K562 (cell line): ENCODE data around the gene NTSR1. TPM values are rescaled to one million over a fixed set of nuclear protein-coding genes. Genes with fewer than 3 reads are reported as not detected.

ENCODE experiments used
- ATAC-seq: fragments of 200-7000 bp; cut with Tn5 transposase; 3 replicates; pipeline ENCODE4 v1.9.1; 2020; ENCODE audit warnings: moderate library complexity
- Bru-seq: library from RNA; stranded (reverse); fragments of 400-500 nt; gene quantifications from one replicate; lab custom pipeline; 2021; lab: Mats Ljungman, UMichigan
- BruChase-seq, 2 experiments: library from RNA; stranded (reverse); fragments of 400-500 nt; gene quantifications; one replicate each; lab custom pipeline; 2021; lab: Mats Ljungman, UMichigan
- BruUV-seq: library from RNA; stranded (reverse); fragments of 400-500 nt; replicated peaks from 2 replicates; lab custom pipeline; 2021; lab: Mats Ljungman, UMichigan
- CTCF ChIA-PET: fragments of 300-600 bp; formaldehyde crosslinking; extraction: SDS; loops from one replicate; lab custom pipeline; 2021; ENCODE audit warnings: low intra/inter-chr PET ratio; lab: Yijun Ruan, JAX
- POLR2A ChIA-PET: fragments of 300-600, 350-650 bp; sonication (Branson Sonifier 250); formaldehyde crosslinking; extraction: SDS; loops from one replicate; lab custom pipeline; 2021; ENCODE audit warnings: antibody characterized with exemption, inconsistent platforms; lab: Yijun Ruan, JAX
- DNase-seq, 4 experiments: peaks; one replicate each; pipeline versions ENCODE4 v3.0.0 to v3.0.0-alpha.2; 2011 to 2018; ENCODE audit warnings: low spot score in 3 of 4, mixed read lengths in 3 of 4; ENCODE audit errors: extremely low read depth in 1 of 4
- FAIRE-seq: peaks from 2 replicates; lab custom pipeline; 2011; peaks lifted over from hg19 to GRCh38; lab: Jason Lieb, UNC
- H2AFZ ChIP-seq: 2 replicates; pipeline ENCODE4 v1.6.0; 2011; ENCODE audit warnings: low read depth, low read length, control low read depth, inconsistent platforms
- H3K27ac ChIP-seq: fragments of 200-600 bp; 3 replicates; pipeline ENCODE4 v1.8.0; 2011; ENCODE audit warnings: low read depth, mild to moderate bottlenecking, control low read depth, inconsistent platforms, low read length, moderate library complexity, mixed read lengths; ENCODE audit errors: extremely low read depth
- H3K27me3 ChIP-seq, 2 experiments: fragments of 300-600 bp in 1 of 2; 2 replicates in 1 of 2; 3 replicates in 1 of 2; pipeline versions ENCODE4 v1.6.0 to v1.8.0; 2011; ENCODE audit warnings: inconsistent platforms in 2 of 2, low read length in 2 of 2, mild to moderate bottlenecking in 1 of 2, mixed read lengths in 1 of 2, moderate library complexity in 1 of 2; ENCODE audit not compliant: control insufficient read depth in 2 of 2, insufficient read depth in 2 of 2
- H3K36me3 ChIP-seq: fragments of 300-600 bp; 3 replicates; pipeline ENCODE4 v1.8.0; 2011; ENCODE audit warnings: mild to moderate bottlenecking, low read length, inconsistent platforms; ENCODE audit not compliant: control insufficient read depth, insufficient read depth
- H3K4me1 ChIP-seq, 2 experiments: fragments of 200-600 bp in 1 of 2; replicated peaks in 1 of 2; 2 replicates in 1 of 2; 3 replicates in 1 of 2; pipeline versions ENCODE4 v1.5.1 to v1.8.0; 2011; ENCODE audit warnings: inconsistent platforms in 2 of 2, low read length in 2 of 2, mild to moderate bottlenecking in 1 of 2, mixed read lengths in 1 of 2, moderate library complexity in 1 of 2; ENCODE audit not compliant: control insufficient read depth in 2 of 2, insufficient read depth in 2 of 2
- H3K4me2 ChIP-seq: 2 replicates; pipeline ENCODE4 v1.6.1; 2011; ENCODE audit warnings: low read length, control low read depth, inconsistent platforms, mixed read lengths; ENCODE audit not compliant: insufficient read depth
- H3K4me3 ChIP-seq: fragments of 200-600 bp; sonication (generic), shearing (Covaris generic); 2 replicates; pipeline ENCODE4 v1.5.1; 2016; ENCODE audit warnings: control low read depth, inconsistent platforms
- H3K79me2 ChIP-seq: fragments of 200-600 bp; 3 replicates; pipeline ENCODE4 v1.8.0; 2011; ENCODE audit warnings: low read length, inconsistent platforms; ENCODE audit not compliant: control insufficient read depth, insufficient read depth
- H3K9ac ChIP-seq, 2 experiments: 2 replicates each; pipeline versions ENCODE4 v1.6.0 to v1.6.1; 2011; ENCODE audit warnings: low read depth in 2 of 2, low read length in 2 of 2, control low read depth in 1 of 2, inconsistent platforms in 1 of 2, mild to moderate bottlenecking in 1 of 2, mixed read lengths in 1 of 2; ENCODE audit not compliant: insufficient read depth in 1 of 2
- H3K9me1 ChIP-seq: one replicate; pipeline ENCODE4 v1.6.0; 2011; ENCODE audit warnings: inconsistent platforms, mild to moderate bottlenecking, low read length, moderate library complexity; ENCODE audit not compliant: control insufficient read depth, insufficient read depth
- H3K9me3 ChIP-seq: replicated peaks from 2 replicates; pipeline ENCODE4 v1.5.1; 2011; ENCODE audit warnings: low read depth, low read length, inconsistent platforms; ENCODE audit not compliant: control insufficient read depth, insufficient read depth
- H4K20me1 ChIP-seq: replicated peaks from 2 replicates; pipeline ENCODE4 v1.6.1; 2011; ENCODE audit warnings: low read length, inconsistent platforms, mixed read lengths; ENCODE audit not compliant: control insufficient read depth, insufficient read depth
- ATF7 ChIP-seq: fragments of 450-650 bp; IDR thresholded peaks from 2 replicates; pipeline ENCODE4 v1.7.1; 2014; ENCODE audit warnings: mild to moderate bottlenecking, moderate library complexity
- MTF1 ChIP-seq: fragments of 250-450 bp; sonication (Bioruptor Pico); IDR thresholded peaks from 2 replicates; pipeline ENCODE4 v1.9.0; 2021; ENCODE audit warnings: moderate library complexity, mild to moderate bottlenecking, inconsistent platforms, borderline replicate concordance
- POLR2B ChIP-seq: fragments of 450-650 bp; IDR thresholded peaks from 2 replicates; pipeline ENCODE4 v1.6.1; 2018; ENCODE audit warnings: low read depth; ENCODE audit not compliant: partially characterized antibody
- RAD21 ChIP-seq, 2 experiments: fragments of 250-450 bp in 1 of 2; fragments of 450-650 bp in 1 of 2; sonication (Bioruptor Pico) in 1 of 2; formaldehyde crosslinking in 1 of 2; IDR thresholded peaks in 1 of 2; conservative IDR thresholded peaks in 1 of 2; 2 replicates each; pipeline versions ENCODE4 v1.4.0 to v1.8.0; 2020 to 2022; ENCODE audit warnings: mild to moderate bottlenecking in 2 of 2, moderate library complexity in 1 of 2
- TFE3 ChIP-seq: fragments of 450-650 bp; formaldehyde crosslinking; IDR thresholded peaks from 2 replicates; pipeline ENCODE4 v1.4.0; 2020; ENCODE audit warnings: mild to moderate bottlenecking, mixed read lengths
- ZNF124 ChIP-seq: sonication (generic); formaldehyde crosslinking; IDR thresholded peaks from 2 replicates; pipeline ENCODE4 v1.8.1; 2022; ENCODE audit warnings: missing genetic modification reagents
- ZNF41 ChIP-seq: fragments of 250-450 bp; sonication (Bioruptor Pico); conservative IDR thresholded peaks from 2 replicates; pipeline ENCODE4 v1.4.0; 2020; ENCODE audit warnings: mild to moderate bottlenecking
- WGBS: fragments of 100-300 bp; shearing (Covaris generic); methylation state at CpG from one replicate; pipeline ENCODE4 v1.1.6; 2016; ENCODE audit warnings: low coverage, mixed read lengths; ENCODE audit not compliant: insufficient coverage; ENCODE audit errors: missing lambda C conversion rate; 5-methylcytosine and 5-hydroxymethylcytosine counted together
- in situ Hi-C: fragments of 300-500 bp; cut with MboI; formaldehyde crosslinking; loops from 4 replicates; pipeline ENCODE4 v1.15.0; 2018; ENCODE audit warnings: inconsistent platforms, mixed read lengths
- intact Hi-C: fragments of 100-400 bp; cut with micrococcal nuclease; formaldehyde crosslinking; loops from 2 replicates; pipeline ENCODE4 v1.14.2; 2022
- long read RNA-seq, 3 experiments: library from polyadenylated mRNA in 2 of 3; library from RNA in 1 of 3; unstranded in 2 of 3; stranded (forward) in 1 of 3; transcript quantifications; one replicate each; pipeline ENCODE4 v2.0.0, GENCODE V29; 2019 to 2022
- polyA minus RNA-seq, 3 experiments: library from RNA; depleted of rRNA, polyadenylated mRNA; stranded (reverse); fragments of >200 nt; gene quantifications; 2 replicates each; pipeline ENCODE4 v1.2.3, GENCODE V29; 2011
- polyA plus RNA-seq, 8 experiments: library from polyadenylated mRNA; depleted of rRNA in 4 of 8; stranded (reverse) in 5 of 8; unstranded in 3 of 8; fragments of >200 nt; fragmentation: Nextera tagmentation in 2 of 8; fragmentation: Illumina TruSeq in 1 of 8; extraction: Ambion mirVana in 2 of 8; extraction: Trizol in 1 of 8; gene quantifications; 2 replicates each; pipeline versions ENCODE4 v1.2.1 to v1.2.3, GENCODE V29; 2011 to 2014; ENCODE audit warnings: inconsistent platforms in 1 of 8, missing spikeins in 1 of 8
- total RNA-seq, 7 experiments: library from RNA; depleted of rRNA in 6 of 7; stranded (reverse); fragments of >200 nt in 6 of 7; fragmentation: Illumina TruSeq in 2 of 7; extraction: Trizol in 2 of 7; gene quantifications; 2 replicates each; pipeline versions ENCODE4 v1.2.1 to v1.2.3, GENCODE V29; 2011 to 2021; ENCODE audit warnings: low replicate concordance in 1 of 7
- TF ChIP-seq, protein P1 (sequence below): sonication (generic); formaldehyde crosslinking; IDR thresholded peaks from 2 replicates; pipeline ENCODE4 v1.8.0; 2022; ENCODE audit warnings: missing genetic modification reagents, mild to moderate bottlenecking, borderline replicate concordance
- TF ChIP-seq, protein P2 (sequence below), 2 experiments: IDR thresholded peaks; 2 replicates each; pipeline ENCODE4 v1.6.1; 2012; ENCODE audit warnings: improper control_type of control experiment in 2 of 2, low read depth in 2 of 2, low read length in 2 of 2, borderline replicate concordance in 1 of 2

The NTSR1 gene
- total RNA-seq (2011; cell fraction: chromatin; rRNA removed; ENCODE audit: low replicate concordance): 0.25 TPM in 1 of 2 replicates, not detected in the other
- total RNA-seq (2011; cell fraction: nucleolus; rRNA removed): 0.17 TPM in 1 of 2 replicates, not detected in the other
- total RNA-seq (2011; cell fraction: nucleoplasm; rRNA removed): 0.15 TPM in 2 replicates
- total RNA-seq (2014; rRNA removed) (0.41 TPM in 1 of 2 replicates, not detected in the other), total RNA-seq (2014; rRNA removed; fragmentation: Illumina TruSeq; extraction: Trizol) (0.04 TPM in 1 of 2 replicates, not detected in the other), total RNA-seq (2015; rRNA removed; fragmentation: Illumina TruSeq; extraction: Trizol) (0.14 and 0.15 TPM in 2 replicates), total RNA-seq (2021) (0.38 and 0.40 TPM in 2 replicates), polyA plus RNA-seq (2011; rRNA removed) (0.07 and 0.12 TPM in 2 replicates), polyA plus RNA-seq (2014; fragmentation: Illumina TruSeq; extraction: Trizol) (0.22 and 0.25 TPM in 2 replicates), polyA plus RNA-seq (2014; fragmentation: Nextera tagmentation; extraction: Ambion mirVana) (not detected), polyA plus RNA-seq (2014; rRNA removed) (0.04 and 0.12 TPM in 2 replicates), polyA minus RNA-seq (2011; rRNA and poly(A)+ RNA removed) (0.06 and 0.07 TPM in 2 replicates), Bru-seq, nascent RNA (percentile 22 among the genes with signal in this experiment), BruChase-seq, experiment 1, labeled RNA remaining after a 2-hour chase (percentile 15 among the genes with signal in this experiment), BruChase-seq, experiment 2, labeled RNA remaining after a 6-hour chase (percentile 24 among the genes with signal in this experiment)
- polyA plus RNA-seq (2011; cell fraction: cytosol; rRNA removed): 0.10 and 0.31 TPM in 2 replicates
- 0.13 and 0.24 TPM in 2 replicates for polyA plus RNA-seq (2011; cell fraction: nucleus; rRNA removed)
- polyA plus RNA-seq (2012): 0.51 and 0.61 TPM in 2 replicates
- polyA minus RNA-seq (2011; cell fraction: cytosol; rRNA and poly(A)+ RNA removed): not detected in 2 replicates
- 0.13 TPM in 1 of 2 replicates, not detected in the other for polyA minus RNA-seq (2011; cell fraction: nucleus; rRNA and poly(A)+ RNA removed)
- long read RNA-seq, experiment 1: 0 reads
- long read RNA-seq, experiment 2, partial matches to known transcripts: 0 of 3 reads
- long read RNA-seq, experiment 2, other reads (novel, unspliced or antisense): 3 of 3 reads
- long read RNA-seq, experiment 3: 0 reads

- H2AFZ ChIP-seq: no peak within 1 kb of the TSS
- BruUV-seq: no TSS peak
- no peak within 1 kb of the TSS for H3K27ac ChIP-seq
- H4K20me1 ChIP-seq: no peaks in the 10 kb centered on the region
- no peak within 1 kb of the TSS for H3K4me3 ChIP-seq
- CTCF ChIA-PET: no interaction called here
- H3K36me3 ChIP-seq: no peaks in the 10 kb centered on the region
- peaks cover 36 to 63% of the 10 kb centered on the region in 2 experiments for H3K27me3 ChIP-seq
- H3K9ac ChIP-seq: no peak within 1 kb of the TSS; a peak in 1 of 4 replicates
- H3K9me1 ChIP-seq: no peaks in the 10 kb centered on the region
- no peaks in the 10 kb centered on the region for H3K9me3 ChIP-seq
- no peak for ATAC-seq
- FAIRE-seq: no peak
- POLR2A ChIA-PET: interaction anchor here (0.6 kb wide), 2 partner anchors 14 to 85 kb away, joined by 3 read pairs; no protein-coding TSS in a partner anchor
- intact Hi-C loops (no loop called here), in situ Hi-C loops (no loop called here)
- no peaks in the 10 kb centered on the region for H3K79me2 ChIP-seq
- DNase-seq: peak in 2 of 4 experiments; percentile 39 to 45
- no peak within 1 kb of the TSS for H3K4me2 ChIP-seq
- H3K4me1 ChIP-seq: peaks cover 14 to 60% of the 10 kb centered on the region in 2 experiments
- WGBS: 59% methylated on average over 45 of the region's 124 CpGs
- no peak for TF ChIP-seq RAD21 (CRISPR knock-in tag; conservative IDR thresholded peaks at IDR 0.05 in 1 of 2, IDR thresholded peaks at IDR 0.05 in 1 of 2)
- no peak for TF ChIP-seq ZNF41 (CRISPR knock-in tag)
- TF ChIP-seq ATF7: no peak
- TF ChIP-seq, protein P1, sequence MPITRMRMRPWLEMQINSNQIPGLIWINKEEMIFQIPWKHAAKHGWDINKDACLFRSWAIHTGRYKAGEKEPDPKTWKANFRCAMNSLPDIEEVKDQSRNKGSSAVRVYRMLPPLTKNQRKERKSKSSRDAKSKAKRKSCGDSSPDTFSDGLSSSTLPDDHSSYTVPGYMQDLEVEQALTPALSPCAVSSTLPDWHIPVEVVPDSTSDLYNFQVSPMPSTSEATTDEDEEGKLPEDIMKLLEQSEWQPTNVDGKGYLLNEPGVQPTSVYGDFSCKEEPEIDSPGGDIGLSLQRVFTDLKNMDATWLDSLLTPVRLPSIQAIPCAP (CRISPR knock-in tag): no peak
- TF ChIP-seq, protein P2, sequence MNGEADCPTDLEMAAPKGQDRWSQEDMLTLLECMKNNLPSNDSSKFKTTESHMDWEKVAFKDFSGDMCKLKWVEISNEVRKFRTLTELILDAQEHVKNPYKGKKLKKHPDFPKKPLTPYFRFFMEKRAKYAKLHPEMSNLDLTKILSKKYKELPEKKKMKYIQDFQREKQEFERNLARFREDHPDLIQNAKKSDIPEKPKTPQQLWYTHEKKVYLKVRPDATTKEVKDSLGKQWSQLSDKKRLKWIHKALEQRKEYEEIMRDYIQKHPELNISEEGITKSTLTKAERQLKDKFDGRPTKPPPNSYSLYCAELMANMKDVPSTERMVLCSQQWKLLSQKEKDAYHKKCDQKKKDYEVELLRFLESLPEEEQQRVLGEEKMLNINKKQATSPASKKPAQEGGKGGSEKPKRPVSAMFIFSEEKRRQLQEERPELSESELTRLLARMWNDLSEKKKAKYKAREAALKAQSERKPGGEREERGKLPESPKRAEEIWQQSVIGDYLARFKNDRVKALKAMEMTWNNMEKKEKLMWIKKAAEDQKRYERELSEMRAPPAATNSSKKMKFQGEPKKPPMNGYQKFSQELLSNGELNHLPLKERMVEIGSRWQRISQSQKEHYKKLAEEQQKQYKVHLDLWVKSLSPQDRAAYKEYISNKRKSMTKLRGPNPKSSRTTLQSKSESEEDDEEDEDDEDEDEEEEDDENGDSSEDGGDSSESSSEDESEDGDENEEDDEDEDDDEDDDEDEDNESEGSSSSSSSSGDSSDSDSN (IDR thresholded peaks at IDR 0.05; ENCODE audit: borderline replicate concordance in 1 of 2, low read depth in 2 of 2, low read length in 2 of 2): 0 out of 4 replicates have a peak, but pooled peaks of 1 of the 2 experiments have one; percentile 14
- no peak for TF ChIP-seq MTF1
- TF ChIP-seq ZNF124 (CRISPR knock-in tag): no peak
- no peak for TF ChIP-seq TFE3 (CRISPR knock-in tag)
- no peak for TF ChIP-seq POLR2B
Measured at GRCh38 chr20:62708591-62709536, at the start of gene NTSR1. NTSR1 (plus strand) TSS chr20:62708836; CDS start chr20:62709208, 372 bp downstream.
